ENCODE results near the gene NTN4. TPM values are rescaled to one million over a fixed set of nuclear protein-coding genes. Genes with fewer than 3 reads are reported as not detected.
"Not testable (repeated sequence)": the region's sequence is repeated elsewhere in the genome, so short reads cannot be mapped to it uniquely, and the experiment has no call there.

NTN4 gene
- total RNA-seq, 1 experiment from 2014 or later = 7.7 TPM

GRCh38 chr12:95663525-95663924 lies 127.0 kb downstream of the NTN4 start:
- DNase-seq (ENCODE audit: low read depth) = no peak

- no peak for DNase-seq (ENCODE audit: low read depth)
These were observed 129.2 kb downstream of the NTN4 start for GRCh38 chr12:95661360-95661759.

GRCh38 chr12:95658386-95658785 lies 132.2 kb downstream of the NTN4 start:
- no peak for DNase-seq (ENCODE audit: low read depth)

GRCh38 chr12:95654665-95655064 lies 135.9 kb downstream of the NTN4 start:
- DNase-seq (ENCODE audit: low read depth) = not testable (repeated sequence)

GRCh38 chr12:95653771-95654546 lies 136.6 kb downstream of the NTN4 start:
- peak; percentile 26 for DNase-seq (ENCODE audit: low read depth)

- no peak for DNase-seq (ENCODE audit: low read depth)
These were observed 138.9 kb downstream of the NTN4 start for GRCh38 chr12:95651681-95652080.

- peak; percentile 49 for DNase-seq (ENCODE audit: low read depth)
These were observed 141.4 kb downstream of the NTN4 start for GRCh38 chr12:95648990-95649791.

GRCh38 chr12:95646781-95647190 lies 143.8 kb downstream of the NTN4 start:
- no peak for DNase-seq (ENCODE audit: low read depth)

- DNase-seq (ENCODE audit: low read depth) = no peak
These were observed 147.3 kb downstream of the NTN4 start for GRCh38 chr12:95643256-95643655.

- peak; percentile 27 for DNase-seq (ENCODE audit: low read depth)
These were observed 148.0 kb downstream of the NTN4 start for GRCh38 chr12:95642583-95642982.

GRCh38 chr12:95641299-95641952 lies 149.1 kb downstream of the NTN4 start:
- no peak for DNase-seq (ENCODE audit: low read depth)

GRCh38 chr12:95640516-95640915 lies 150.0 kb downstream of the NTN4 start:
- DNase-seq (ENCODE audit: low read depth) = no peak

- DNase-seq (ENCODE audit: low read depth) = no peak
These were observed 153.0 kb downstream of the NTN4 start for GRCh38 chr12:95637471-95638155.

GRCh38 chr12:95637010-95637409 lies 153.6 kb downstream of the NTN4 start:
- no peak for DNase-seq (ENCODE audit: low read depth)

GRCh38 chr12:95634622-95635621 lies 155.6 kb downstream of the NTN4 start:
- DNase-seq (ENCODE audit: low read depth) = no peak

GRCh38 chr12:95633732-95634465 lies 156.7 kb downstream of the NTN4 start:
- no peak for DNase-seq (ENCODE audit: low read depth)

GRCh38 chr12:95633049-95633731 lies 157.4 kb downstream of the NTN4 start:
- DNase-seq (ENCODE audit: low read depth) = peak; percentile 96

GRCh38 chr12:95630496-95630895 lies 160.1 kb downstream of the NTN4 start:
- DNase-seq (ENCODE audit: low read depth) = no peak

GRCh38 chr12:95629392-95629791 lies 161.2 kb downstream of the NTN4 start:
- no peak for DNase-seq (ENCODE audit: low read depth)

Measured in HT1080 (cell line).